Amygdala (tissue), 56 donors: ENCODE measurements around the gene TSPAN16.

Experiments used
- DNase-seq, 56 donors: peaks; one replicate each; lab custom pipeline; 2025; lab: John Stamatoyannopoulos, UW

Gene TSPAN16

DNA sequence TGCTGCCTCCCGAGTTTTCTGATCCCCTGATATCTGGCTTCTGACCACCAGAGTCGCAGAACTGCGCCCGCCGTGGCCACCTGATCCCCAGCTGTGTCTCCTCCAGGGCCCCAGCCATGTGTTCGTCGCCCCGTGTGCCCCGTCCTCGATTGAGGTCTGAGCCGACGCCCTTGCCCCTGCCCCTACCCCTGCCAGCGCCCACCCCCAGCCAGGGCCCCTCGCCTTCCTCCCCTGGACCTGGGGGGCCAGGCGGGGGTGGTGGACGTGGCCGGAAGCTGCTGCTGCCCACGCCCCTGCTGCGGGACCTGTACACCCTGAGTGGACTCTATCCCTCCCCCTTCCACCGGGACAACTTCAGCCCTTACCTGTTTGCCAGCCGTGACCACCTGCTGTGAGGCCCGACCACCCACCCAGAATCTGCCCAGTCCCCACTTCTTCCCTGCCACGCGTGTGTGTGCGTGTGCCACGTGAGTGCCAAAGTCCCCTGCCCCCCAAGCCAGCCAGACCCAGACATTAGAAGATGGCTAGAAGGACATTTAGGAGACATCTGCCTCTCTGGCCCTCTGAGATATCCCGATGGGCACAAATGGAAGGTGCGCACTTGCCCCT lies 68.4 kb downstream of the TSPAN16 start:
- no peak for DNase-seq

DNA sequence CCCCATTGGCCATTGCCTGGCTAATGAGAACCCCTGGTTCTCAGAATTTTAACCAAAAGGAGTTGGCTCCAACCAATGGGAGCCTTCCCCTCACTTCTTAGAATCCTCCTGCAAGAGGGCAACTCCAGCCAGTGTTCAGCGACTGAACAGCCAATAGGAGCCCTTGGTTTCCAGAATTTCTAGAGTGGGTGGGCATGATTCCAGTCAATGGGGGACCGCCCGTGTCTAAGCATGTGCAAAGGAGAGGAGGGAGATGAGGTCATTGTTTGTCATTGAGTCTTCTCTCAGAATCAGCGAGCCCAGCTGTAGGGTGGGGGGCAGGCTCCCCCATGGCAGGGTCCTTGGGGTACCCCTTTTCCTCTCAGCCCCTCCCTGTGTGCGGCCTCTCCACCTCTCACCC lies 69.0 kb downstream of the TSPAN16 start:
- peak in 32 of 56 donors; percentile 3 to 68 (median 34) for DNase-seq
